ENCODE measurements around the gene ASCC3. TPM values are rescaled to one million over a fixed set of nuclear protein-coding genes. Genes with fewer than 3 reads are reported as not detected.

The ASCC3 gene
- total and polyA plus RNA-seq, 12 donors = 3.1 to 46.2 (median 32.4) TPM

DNA sequence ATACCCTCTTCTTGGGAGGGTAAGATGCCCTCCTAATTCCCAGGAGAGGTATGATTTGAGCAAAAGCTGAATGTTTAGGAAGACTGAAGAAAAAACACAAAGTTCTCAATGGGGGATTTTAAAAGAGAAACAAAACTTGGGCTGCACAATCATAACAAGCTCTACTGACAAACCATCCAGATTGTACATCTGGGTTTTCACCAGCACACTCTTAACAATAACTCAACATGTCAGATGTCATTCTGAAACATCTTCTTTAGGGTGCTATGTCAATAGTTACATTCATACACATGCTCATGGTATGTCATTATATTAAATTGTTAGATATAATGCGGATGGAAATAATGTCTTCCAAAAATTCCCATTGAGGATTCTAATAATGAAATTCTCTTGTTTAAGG is 95.1 kb downstream of the ASCC3 start:
- H3K27me3 ChIP-seq = no peaks in the 10 kb centered on the region
- no peak for DNase-seq
- no peak for TF ChIP-seq POLR2A (IDR thresholded peaks at IDR 0.05)
- TF ChIP-seq, protein P1, sequence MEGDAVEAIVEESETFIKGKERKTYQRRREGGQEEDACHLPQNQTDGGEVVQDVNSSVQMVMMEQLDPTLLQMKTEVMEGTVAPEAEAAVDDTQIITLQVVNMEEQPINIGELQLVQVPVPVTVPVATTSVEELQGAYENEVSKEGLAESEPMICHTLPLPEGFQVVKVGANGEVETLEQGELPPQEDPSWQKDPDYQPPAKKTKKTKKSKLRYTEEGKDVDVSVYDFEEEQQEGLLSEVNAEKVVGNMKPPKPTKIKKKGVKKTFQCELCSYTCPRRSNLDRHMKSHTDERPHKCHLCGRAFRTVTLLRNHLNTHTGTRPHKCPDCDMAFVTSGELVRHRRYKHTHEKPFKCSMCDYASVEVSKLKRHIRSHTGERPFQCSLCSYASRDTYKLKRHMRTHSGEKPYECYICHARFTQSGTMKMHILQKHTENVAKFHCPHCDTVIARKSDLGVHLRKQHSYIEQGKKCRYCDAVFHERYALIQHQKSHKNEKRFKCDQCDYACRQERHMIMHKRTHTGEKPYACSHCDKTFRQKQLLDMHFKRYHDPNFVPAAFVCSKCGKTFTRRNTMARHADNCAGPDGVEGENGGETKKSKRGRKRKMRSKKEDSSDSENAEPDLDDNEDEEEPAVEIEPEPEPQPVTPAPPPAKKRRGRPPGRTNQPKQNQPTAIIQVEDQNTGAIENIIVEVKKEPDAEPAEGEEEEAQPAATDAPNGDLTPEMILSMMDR (IDR thresholded peaks at IDR 0.05) = no peak
- H3K27ac ChIP-seq = no peak overlapping the region
- H3K9me3 ChIP-seq (replicated peaks in 1 of 3) = peaks cover 0 to 4% (median 0%) of the 10 kb centered on the region in 3 donors
- WGBS, 4 donors = 97 to 99% (median 98%) methylated on average over 1 of the region's 1 CpG
- H3K36me3 ChIP-seq (replicated peaks in 1 of 2) = no peaks in the 10 kb centered on the region
- intact Hi-C loops (cut with DNase I) = no loop called here
- H3K4me3 ChIP-seq = no peak overlapping the region
- H3K4me1 ChIP-seq (replicated peaks in 1 of 2) = no peaks in the 10 kb centered on the region

DNA sequence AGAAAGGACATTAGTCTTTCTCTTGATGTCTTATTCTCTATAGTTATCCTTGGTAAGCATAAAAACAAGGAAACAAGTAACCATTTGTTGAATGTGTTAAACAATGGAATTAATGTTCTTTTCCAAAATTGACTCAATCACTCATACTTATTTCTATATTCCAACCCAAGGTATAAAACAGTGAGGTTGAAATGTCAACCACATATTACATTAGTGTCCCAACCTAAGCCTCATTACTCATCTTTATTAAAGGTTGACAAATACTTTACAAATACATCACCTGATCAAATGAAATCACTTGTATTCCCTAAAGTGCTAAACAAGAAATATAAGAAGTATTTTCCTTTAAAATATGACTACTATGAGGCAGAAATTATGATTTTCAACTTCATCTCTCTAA is 100.5 kb downstream of the ASCC3 start:
- Histone ChIP-seq H3K9me3 (replicated peaks in 1 of 3) (peaks cover 0 to 4% (median 0%) of the 10 kb centered on the region in 3 donors), H3K4me1 (replicated peaks in 1 of 2) (no peaks in the 10 kb centered on the region), H3K27ac (no peak overlapping the region), H3K27me3 (no peaks in the 10 kb centered on the region), H3K4me3 (no peak overlapping the region), H3K36me3 (replicated peaks in 1 of 2) (no peaks in the 10 kb centered on the region)
- TF ChIP-seq, protein P1 (IDR thresholded peaks at IDR 0.05) = no peak
- no peak for TF ChIP-seq POLR2A (IDR thresholded peaks at IDR 0.05)
- DNase-seq = no peak
- intact Hi-C loops (cut with DNase I) = no loop called here

DNA sequence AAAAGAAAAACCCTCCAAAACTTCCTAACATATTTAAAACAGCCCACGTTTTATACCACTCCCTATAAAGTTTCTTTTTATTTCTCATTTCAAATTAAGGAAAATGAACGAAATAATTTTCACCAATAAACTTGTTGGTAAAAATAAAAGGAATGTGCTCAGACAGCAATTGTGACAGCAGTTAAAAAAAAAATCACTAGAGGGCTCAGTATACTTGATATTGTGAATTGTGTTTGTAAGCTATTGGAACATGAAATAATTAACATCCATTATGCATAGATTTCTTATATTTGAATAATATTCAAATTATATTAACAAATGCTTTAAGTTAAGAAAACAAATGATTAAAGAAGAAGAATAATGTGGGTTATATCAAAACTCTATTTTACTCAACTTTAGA is 105.5 kb downstream of the ASCC3 start:
- no peak for DNase-seq
- H3K9me3 ChIP-seq (replicated peaks in 1 of 3) = no peaks in the 10 kb centered on the region
- H3K36me3 ChIP-seq (replicated peaks in 1 of 2) = no peaks in the 10 kb centered on the region
- H3K27ac ChIP-seq = no peak overlapping the region
- no peak for TF ChIP-seq POLR2A (IDR thresholded peaks at IDR 0.05)
- TF ChIP-seq, protein P1 (IDR thresholded peaks at IDR 0.05) = peak in 1 of 6 experiments; percentile 35
- intact Hi-C loops (cut with DNase I) = no loop called here
- H3K27me3 ChIP-seq = no peaks in the 10 kb centered on the region
- H3K4me1 ChIP-seq (replicated peaks in 1 of 2) = no peaks in the 10 kb centered on the region
- WGBS, 4 donors = 79 to 88% (median 82%) methylated on average over 2 of the region's 2 CpGs
- no peak overlapping the region for H3K4me3 ChIP-seq

DNA sequence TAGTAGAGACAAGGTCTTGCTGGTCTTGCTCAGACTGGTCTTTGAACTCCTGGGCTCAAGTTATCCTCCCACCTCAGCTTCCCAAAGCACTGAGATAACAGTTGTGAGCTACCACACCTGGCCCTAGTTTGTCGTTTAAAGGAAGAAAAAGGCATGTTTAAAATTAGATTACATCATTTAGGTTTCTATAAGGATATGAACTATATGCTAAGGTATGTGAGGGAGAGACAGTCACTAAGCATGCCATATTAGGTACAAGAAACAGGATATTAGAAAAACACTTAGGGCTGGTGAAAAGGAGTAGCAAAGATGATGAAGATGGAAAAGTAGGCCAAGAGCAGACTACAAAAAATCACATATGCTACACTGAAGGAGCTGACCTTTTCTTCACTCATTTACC is 106.4 kb downstream of the ASCC3 start:
- no peak overlapping the region for H3K27ac ChIP-seq
- no peak for DNase-seq
- H3K9me3 ChIP-seq (replicated peaks in 1 of 3) = no peaks in the 10 kb centered on the region
- H3K27me3 ChIP-seq = no peaks in the 10 kb centered on the region
- 0 to 3% (median 0%) methylated on average over 1 of the region's 1 CpG for WGBS, 4 donors
- H3K4me1 ChIP-seq (replicated peaks in 1 of 2) = no peaks in the 10 kb centered on the region
- H3K36me3 ChIP-seq (replicated peaks in 1 of 2) = no peaks in the 10 kb centered on the region
- TF ChIP-seq, protein P1 (IDR thresholded peaks at IDR 0.05) = no peak
- intact Hi-C loops (cut with DNase I) = no loop called here
- H3K4me3 ChIP-seq = no peak overlapping the region

All from adrenal gland (tissue), 12 donors.